GM19372 (cell line): Measurements from ENCODE around the gene FAM187B.
"Not testable (repeated sequence)": the region's sequence is repeated elsewhere in the genome, so short reads cannot be mapped to it uniquely, and the experiment has no call there.

Source experiments
- ATAC-seq: cut with Tn5 transposase; IDR thresholded peaks from one replicate; pipeline ENCODE4 v1.9.1; 2021; ENCODE audit warnings: mild to moderate bottlenecking, low read depth, moderate library complexity; ENCODE audit not compliant: unreplicated experiment

FAM187B gene

DNA sequence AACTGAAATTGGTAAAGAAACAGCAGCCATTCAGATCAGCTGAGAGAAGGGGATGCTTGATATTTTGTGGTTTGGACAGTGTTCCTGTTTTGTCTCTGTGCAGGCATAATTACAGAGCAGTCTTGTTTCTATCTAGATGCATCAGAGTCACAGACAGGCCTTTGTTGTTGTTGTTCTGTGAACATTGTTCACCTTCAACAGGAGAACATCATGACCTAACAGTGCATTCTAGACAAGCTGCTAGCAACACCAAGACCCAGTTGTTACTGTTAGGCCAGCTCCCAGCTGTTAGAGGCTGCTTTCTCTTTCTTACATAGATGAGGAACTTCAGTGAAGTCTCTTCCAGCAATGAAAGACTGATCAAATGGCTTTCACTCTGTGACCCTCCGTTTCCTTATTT, 11.8 kb upstream of the FAM187B start:
- ATAC-seq: no peak

DNA sequence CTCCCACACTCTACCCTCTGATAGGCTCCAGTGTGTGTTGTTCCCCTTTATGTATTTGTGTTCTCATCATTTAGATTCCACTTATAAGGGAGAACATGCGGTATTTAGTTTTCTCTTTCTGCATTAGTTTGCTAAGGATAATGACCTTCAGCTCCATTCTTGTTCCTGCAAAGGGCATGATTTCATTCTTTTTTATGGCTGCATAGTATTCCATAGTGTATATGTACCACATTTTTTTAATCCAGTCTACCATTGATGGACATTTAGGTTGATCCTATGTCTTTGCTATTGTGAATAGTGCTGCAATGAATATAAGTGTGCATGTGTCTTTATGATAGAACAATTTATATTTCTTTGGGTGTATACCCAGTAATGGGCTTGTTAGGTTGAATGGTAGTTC, 11.1 kb upstream of the FAM187B start:
- not testable (repeated sequence) for ATAC-seq

DNA sequence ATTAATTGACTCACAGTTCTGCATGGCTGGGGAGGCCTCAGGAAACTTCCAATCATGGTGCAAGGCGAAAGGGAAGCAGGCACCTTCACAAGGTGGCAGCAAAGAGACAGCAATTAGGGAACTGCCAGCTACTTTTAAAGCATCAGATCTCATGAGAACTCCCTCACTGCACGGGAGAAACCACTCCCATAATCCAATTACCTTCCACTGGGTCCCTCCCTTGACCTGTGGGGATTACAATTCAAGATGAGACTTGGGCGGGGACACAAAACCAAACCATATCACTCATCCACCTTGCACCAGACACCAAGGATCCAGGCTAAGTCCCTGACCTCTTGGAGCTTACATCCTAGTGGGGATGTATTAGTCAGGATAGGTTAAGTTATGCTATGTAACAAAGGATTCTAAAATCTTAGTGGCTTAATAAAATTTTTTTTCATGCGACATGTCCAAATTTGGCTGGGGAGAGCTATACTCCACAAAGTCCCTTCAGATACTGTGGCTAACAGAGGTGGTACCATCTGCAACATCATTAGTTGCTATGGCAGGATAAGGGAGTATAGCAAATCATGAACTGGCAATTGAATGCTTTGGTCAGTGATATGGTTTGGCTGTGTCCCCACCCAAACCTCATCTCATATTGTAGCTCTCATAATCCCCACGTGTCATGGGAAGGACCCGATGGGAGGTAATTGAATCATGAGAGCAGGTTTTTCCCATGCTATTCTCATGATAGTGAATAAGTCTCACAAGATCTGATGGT, 8.3 kb upstream of the FAM187B start:
- no peak for ATAC-seq

DNA sequence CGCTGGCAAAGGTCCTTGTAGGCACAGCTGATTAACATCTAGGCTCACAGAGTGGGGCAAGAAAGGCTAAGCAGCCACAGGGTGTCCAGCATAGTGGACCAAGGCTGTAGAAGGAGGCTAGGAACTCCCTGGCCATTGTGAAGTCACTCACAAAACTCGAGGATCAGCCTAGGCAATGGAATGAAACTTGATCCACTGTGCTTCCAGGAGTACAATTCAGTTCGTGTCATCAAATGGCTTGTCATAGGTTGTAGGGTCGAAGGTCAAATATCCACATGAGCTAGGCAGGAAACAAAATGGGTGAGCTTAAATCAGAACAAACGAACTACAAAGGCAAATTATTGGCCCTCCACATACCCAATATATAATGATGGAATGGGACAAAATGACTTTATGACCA, 4.4 kb upstream of the FAM187B start:
- no peak for ATAC-seq

DNA sequence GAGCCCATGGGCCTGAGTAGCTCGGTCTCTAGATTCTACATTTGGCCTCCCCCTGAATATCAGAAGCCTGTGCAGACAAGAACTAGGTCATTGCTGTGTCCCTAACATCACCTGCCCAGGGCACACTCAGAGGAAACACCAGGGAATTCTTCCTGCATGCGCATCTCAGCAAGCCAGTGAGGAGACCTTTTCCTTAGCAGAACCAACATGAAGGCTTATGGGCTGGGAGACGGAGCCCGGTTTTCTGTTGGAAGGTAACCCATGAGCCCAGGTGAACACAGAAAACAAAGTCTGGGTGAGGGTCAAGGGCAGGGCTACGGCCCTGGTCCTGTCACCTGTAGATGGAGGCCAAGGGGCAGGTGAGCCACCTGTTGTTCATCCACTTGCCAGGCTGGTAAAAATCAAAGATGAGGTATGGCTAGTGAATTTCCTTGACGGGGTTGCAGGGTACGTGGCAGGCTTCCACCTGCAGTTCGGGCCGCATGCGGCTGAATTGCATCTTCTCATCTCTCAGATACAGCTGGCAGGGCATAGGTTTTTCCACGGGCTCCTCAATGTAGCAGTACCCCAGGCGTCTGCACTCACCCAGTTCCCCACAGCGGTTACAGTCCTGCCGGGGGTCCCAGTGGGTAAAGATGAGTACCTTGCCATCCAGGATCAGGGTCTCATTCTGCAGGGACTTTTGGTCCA, 3.6 kb upstream of the FAM187B start:
- ATAC-seq: no peak

DNA sequence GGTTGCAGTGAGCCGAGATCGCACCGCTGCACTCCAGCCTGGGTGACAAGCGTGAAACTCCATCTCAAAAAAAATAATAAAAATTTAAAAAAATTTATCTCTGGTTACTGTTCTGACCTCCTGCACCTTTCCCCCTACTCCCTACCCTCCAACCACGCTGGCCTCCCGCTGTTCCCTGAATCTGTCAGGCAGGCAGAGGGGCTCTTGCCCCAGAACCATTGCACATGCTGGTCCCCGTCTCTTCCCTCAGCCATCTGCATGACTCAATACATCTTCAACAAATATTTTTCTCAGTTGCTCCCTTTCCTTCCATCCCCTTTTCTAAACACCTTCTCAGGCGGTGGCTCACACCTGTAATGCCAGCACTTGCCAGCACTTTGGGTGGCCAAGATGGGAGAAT, 1.1 kb upstream of the FAM187B start:
- no peak for ATAC-seq

DNA sequence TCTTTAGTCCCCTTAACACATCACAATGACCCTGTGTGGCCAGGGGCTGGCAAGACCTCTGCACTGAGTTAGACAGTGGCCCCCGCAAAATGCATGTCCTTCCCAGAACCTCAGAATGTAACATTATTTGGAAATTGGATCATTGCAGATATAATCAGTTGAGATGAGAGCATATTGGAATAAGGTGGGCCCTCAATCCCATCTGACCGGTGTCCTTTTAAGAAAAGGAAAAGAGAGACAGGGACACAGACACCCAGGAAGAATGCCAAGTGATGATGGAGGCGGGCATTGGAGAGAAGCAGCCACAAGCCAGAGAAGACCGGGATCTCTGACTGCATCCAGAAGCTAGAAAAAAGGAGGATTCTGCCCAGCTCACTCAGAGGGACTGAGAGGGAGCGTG, 1.8 kb downstream of the FAM187B start:
- no peak for ATAC-seq

DNA sequence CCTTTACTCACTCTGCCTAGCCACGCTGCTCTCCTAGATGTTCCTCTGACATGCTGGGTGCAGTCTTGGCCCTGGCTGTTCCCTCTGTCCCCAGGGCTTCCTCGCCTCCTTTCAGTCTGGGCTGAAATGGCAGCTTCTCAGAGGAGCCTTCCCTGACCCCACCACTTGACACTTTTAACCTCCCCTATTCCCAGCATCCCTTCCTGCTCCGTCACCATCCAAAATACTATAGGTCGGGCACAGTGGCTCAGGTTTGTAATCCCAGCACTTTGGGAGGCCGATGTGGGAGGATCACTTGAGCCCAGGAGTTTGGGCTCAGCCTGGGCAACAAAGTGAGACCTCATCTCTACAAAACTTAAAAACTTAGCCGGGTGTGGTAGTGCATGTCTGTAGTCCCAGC, 2.6 kb downstream of the FAM187B start:
- ATAC-seq: no peak

DNA sequence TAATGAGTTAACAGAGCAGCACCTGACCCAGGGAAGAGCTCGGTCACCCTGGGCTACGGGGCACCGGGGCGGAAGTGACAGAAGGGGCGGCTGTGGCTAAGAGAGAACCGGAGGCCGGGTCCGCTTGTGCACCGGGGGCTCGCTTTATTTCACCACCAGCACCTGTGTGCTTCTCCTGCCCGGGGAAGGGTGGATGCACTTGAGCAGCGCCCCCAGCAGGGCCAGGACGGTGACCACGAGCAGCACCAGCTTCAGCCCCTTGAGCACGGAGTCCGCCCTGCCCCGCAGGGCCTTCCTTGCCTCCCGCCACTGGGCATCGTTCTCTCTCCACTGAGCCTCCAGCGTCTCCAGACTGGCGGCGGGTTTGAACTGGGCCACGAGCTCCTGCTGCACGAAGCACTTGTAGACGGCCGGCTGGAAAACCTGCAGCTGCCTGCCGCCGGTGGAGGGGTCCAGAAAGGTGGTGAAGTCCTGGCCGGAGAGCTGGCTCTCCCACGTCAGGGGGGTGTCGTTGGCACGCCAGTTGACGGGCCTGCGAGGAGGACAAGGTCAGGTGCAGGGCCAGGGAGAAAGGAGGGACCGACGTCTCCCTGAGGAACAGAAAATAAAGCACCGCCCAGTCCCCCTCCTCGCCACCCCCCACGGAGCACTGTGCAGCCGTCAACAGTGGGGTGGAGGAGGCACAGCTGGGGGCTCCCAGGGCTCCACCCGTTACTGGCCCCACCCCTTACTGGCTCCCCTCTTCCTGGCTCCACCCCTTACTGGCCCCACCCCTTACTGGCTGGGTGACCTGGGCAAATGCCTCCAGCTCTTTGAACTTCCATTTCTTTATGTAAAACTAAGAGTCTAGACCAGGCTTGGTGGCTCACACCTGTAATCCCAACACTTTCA, 3.6 kb downstream of the FAM187B start:
- ATAC-seq: no peak

DNA sequence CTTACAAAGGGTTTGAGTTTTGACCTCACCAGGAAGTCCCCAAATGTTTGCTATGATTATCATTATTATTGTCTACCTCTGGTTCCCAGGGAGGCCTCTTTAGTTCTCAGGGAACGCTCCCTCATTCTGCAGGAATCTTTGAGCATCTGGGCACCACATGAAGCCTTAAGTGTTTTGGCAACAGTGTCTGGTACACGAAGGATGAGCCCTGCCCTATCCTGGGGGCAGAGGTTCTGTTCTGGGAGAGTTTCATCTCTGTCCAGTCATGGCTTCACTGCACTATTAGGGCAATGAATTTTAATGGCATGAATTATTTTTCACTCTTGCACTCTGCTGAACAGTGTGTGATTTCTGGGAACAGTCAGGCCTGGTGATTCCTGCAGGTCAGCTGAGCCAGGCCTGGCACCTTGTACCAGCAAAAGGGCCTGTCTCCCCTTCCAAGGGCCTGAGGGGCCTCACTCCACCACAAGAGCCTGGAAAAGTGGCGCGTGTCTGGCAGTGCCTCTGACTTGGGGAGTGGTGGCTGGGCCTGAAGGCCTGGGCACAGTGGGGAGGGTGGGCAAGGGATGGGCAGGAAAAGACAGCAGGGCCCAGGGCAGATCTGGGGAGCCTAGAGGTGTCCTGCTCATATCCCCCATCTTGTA, 4.6 kb downstream of the FAM187B start:
- no peak for ATAC-seq

DNA sequence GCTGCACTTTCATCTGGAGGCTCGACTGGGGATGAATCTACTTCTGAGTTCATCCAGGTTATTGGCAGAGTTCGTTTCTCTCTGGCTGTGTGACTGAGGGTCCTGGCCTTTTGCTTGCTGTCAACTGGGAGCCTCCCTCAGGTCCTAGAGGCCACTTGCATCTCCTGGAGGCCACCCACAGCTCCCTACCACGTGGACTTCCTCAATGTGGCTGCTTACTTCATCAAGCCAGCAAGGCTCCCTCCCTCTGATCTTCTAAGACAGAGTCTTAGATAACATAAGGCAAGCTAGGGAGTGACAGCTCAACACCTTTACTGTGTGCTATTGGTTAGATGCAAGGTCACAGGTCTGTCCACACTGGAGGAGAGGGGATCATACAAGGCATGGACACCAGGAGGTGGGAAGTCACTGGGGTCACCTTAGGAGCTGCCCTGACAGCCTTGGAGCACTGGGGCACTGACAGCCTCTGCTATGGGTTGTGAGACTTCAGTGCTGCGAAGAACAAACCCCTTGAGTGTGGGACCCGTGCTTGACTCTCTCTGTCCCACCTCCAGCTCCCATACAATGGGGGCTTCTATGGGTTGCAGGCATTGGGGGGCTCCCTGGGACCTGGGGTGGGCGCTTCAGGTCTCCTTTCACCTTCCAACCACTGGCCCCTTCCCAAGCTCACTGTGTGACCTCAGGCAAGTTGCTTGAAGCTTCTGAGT, 5.3 kb downstream of the FAM187B start:
- no peak for ATAC-seq

DNA sequence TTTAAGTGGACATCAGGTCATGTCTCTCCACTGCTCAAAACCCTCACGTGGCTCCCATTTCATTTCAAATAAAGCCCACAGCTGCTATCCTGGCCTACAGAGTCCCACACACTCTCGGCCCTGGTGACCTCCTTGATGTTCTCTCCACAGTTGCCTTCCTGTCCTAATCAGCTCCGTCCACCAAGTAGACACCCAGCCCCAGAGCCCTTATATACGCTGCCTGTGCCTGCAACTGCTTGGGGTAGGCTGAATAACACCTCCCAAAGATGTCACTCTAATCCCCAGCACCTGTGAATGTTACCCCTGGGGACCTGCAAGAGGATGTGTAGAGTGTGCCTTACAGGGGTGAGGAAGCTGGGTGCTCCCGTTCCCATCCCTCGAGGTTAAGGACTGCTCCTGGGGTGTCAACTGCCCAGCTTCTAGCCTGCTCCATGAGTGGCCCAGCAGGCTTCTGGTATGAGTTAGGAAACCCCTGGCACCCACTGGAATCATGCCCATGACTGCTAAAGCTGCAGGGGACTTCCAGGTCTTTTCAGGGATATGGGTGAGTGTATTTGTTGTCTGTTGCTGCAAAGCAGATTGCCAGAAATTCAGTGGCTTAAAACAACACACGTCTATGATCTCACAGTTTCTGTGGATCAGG, 6.0 kb downstream of the FAM187B start:
- ATAC-seq: no peak

DNA sequence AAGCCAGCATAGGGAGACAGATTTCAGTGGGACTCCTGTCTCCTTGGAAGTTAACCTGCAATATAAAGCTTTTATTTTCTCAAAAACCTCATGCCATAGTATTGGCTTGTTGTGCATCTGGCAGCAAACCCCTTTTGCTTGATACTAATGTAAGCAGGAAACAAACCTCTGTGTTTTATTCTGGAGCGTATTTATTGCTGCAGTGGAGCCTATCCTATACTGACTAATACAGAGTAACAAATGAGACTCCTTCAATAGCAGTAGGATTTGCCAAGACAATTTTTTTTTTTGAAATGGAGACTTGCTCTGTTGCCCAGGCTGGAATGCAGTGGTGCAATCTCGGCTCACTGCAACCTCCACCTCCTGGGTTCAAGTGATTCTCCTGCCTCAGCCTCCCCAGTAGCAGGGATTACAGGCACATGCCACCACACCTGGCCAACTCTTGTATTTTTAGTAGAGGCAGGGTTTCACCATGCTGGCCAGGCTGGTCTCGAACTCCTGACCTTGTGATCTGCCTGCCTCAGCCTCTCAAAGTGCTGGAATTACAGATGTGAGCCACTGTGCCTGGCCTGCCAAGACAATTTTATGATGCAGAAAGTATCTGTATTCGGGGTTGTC, 7.5 kb downstream of the FAM187B start:
- not testable (repeated sequence) for ATAC-seq

DNA sequence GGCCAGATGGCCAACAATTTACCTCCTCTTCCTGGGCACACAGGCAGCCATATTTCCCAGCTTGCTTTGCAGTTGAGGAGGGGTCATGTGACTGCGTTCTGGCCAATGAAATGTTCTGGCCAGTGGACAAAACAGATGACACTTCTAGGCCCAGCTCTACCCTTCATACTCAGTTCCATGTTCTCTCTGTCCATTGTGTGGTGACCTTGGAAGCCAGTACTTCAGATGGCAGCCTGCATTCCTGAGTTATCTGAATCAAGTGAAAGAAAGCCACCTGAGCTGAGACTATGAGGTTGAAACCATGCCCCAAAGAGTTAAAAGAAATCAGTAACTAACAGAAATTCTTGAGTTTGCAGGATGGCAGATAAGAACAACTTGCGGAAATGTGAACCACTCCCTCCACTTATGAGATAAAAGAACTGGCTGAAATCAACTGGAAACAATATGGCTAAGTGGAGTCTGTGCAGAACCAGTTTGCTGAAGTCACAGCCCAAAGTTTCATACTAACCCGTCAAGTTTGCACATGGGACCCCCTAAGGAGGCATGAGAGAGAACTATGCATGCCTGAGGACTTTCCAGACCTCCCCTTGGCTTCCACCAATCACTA, 8.1 kb downstream of the FAM187B start:
- no peak for ATAC-seq

DNA sequence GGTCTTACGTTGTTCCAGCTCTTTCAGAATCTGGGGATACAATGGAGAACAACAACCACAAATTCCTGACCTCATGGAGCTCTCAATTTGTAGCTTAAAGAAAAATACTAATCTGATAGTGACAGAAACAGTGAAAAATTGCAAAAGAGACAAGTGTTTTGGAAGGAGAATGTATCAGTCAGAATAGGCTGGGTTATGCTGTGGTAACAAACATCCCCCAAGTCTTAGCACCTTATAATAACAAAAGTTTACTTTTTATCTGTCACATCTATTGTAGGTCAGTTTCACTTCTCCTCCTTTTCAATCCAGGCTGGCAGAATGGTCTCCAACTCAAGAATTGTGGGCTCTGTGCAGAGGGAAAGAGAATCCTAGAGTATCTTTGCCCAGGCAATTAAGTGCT, 9.5 kb downstream of the FAM187B start:
- no peak for ATAC-seq

DNA sequence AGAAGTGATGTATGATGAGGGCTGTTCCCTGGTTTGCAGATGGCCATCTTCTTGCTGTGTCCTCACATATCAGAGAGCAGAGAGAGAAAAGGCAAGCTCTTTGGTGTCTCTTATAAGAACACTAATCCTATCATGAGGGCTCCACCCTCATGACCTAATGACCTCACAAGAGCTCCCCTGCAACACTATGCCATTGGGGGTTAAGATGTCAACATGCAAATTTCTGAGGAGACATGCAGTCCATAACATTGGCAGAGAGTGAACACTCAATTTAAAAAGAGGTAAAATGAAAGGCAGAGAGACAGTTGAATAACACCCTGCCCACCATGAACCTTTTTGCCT, 10.9 kb downstream of the FAM187B start:
- no peak for ATAC-seq

DNA sequence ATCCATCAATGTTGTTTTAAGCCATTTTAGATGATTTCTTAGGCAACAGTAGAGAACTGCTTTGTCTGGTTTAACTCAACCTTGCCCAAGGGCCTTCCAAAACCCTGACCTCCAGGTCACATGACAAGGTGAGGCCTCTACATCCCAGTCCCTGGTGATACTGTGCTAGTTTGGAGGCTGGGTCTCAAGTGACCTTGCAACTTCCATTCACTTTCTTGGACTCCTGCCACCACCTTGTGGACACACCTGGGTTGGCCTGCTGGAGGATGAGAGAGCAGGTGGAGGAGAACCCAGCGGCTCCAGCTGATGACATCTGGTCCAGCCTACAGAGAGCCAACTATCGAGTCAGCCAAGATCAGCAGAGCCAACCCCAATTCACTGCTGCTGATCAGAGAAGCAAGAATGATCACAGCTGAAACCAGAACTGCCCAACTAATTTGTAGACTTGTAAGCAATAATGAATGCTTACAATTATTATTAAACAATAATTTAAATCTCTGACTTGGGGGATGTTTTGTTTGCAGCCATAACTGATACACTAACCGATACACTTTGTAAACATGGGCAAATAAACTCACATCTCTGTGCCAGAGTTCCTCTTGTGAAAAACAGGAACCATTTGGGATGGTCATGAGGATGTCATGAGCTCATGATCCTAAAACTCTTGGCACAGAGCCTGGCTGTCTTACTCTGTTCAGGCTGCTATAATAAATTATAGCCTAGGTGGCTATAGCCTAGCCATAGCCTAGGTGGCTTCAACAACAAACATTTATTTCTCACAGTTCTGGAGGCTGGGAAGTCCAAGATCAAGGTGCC, 11.5 kb downstream of the FAM187B start:
- ATAC-seq: no peak
